ENCODE measurements around the gene FGD4. TPM values are rescaled to one million over a fixed set of nuclear protein-coding genes. Genes with fewer than 3 reads are reported as not detected.

Gene FGD4
- total RNA-seq, result 86.3 TPM

DNA sequence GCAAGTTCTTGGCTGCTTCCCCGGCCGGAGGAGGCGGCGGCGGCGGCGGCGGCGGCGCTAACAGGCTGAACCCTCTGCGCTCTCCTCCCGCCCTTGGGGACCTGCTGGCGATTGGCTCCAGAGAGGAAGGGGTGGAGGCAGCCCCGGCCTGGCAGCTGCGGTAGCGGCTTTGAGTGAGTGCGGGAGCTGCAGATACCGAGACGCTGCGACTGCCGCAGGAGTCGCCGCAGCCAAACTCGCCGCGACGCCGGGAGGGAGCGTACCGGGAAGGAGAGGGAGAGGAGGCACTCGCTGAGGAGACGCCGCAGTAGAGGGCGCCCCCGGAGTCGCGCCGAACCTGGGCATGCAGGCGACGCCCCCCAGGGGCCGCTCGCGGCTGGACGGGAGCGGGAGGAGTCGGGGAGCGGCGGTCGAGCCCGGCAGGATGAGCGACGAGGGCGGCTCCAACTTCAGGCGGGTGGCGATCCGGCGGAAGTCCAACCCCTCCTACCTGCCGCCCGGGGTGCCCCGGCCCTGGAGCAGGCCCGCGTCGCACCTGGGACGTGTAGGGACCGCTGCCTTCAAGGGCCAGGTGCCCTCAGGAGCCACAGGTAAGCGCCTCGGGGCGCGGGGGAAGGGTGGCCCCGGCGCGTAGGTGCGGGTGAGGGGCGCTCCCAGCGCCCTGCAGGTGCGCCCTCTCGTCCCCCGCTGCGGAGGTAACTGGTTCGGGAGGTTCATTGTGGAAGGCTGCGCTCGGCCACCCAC is at the start of gene FGD4:
Gene FGD4, plus strand, starts transcription at position 189 of the 744 bp plus-strand sequence.
- DNase-seq, result peak; percentile 79

DNA sequence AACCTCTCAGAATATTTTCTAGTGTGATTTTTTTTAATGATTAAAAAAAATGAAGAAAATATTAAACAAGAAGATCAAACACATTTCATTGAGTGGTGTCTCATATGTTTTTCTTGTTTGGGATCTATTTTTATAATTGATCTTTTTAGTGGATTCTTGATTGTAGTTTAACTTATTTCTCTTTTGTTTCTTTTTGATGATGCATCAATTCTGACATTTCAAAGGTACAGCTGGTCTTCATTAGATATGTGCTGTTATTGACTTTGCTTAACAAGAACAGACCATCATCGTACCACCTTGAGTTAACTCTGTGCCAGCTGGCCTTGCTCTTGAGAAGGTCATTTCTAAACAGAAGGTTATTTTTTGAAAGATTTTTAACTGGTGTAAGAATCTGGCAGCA is 45.8 kb upstream of the FGD4 start:
- no peak for DNase-seq

DNA sequence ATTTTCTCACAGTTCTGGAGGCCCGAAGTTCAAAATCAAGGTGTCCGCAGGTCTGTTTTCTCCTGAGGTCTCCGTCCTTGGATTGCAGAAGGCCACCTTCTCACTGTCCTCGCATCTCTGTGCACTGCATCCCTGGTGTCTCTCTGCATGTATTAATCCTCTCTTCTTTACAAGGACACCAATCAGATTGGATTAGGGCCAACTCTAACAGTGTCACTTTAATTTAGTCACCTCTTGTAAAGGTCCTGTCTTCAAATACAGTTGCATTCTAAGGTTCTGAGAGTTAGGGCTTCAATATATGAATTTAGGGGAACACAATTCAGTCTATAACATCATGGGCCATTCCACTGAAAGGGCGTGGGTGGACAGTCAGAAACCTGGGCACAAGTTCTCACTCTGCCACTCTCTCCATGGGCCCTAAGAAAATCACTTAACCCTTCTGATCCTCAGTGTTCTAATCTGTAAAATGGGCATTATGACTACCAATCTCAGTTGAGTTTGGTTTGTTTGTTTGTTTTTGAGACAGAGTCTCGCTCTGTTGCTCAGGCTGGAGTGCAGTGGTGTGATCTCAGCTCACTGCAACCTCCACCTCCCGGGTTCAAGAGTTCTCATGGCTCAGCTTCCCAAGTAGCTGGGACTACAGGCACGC is 41.6 kb upstream of the FGD4 start:
- DNase-seq, result no peak

DNA sequence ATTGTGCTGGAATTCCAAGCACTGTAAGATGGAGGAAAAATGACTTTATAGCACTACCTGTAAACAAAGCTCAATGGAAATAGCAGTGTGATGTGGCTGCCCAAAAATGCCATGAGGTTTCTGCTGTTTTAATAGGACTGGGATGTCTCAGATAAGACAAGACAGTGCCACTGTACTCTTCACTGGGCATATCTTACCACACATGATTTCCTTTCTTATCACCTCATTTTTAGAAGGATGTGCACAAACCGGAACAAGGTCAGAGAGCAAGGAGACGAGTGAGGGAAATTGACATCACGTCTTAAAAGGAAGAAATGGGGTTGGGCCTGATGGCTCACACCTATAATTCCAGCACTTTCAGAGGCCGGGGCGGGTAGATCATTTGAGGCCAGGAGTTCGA is 38.4 kb upstream of the FGD4 start:
- DNase-seq, result no peak

DNA sequence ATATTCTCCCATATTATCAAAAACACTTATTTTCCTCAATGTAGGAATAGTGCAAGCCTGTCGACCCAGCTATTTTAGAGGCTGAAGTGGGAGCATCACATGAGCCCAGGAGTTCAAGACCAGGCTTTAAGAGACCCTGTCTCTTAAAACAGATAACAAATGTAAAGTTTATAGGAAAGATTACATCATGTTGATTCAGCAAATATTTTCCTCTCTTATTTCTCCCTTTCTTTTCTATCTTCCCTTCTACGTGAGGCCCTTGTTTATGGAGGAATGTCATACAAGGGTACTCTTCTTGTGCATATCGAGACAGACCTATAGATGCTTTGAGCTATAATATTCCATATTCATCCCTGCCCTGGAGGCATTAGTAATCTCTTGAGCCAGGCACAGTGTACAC is 36.5 kb upstream of the FGD4 start:
- DNase-seq, result no peak

DNA sequence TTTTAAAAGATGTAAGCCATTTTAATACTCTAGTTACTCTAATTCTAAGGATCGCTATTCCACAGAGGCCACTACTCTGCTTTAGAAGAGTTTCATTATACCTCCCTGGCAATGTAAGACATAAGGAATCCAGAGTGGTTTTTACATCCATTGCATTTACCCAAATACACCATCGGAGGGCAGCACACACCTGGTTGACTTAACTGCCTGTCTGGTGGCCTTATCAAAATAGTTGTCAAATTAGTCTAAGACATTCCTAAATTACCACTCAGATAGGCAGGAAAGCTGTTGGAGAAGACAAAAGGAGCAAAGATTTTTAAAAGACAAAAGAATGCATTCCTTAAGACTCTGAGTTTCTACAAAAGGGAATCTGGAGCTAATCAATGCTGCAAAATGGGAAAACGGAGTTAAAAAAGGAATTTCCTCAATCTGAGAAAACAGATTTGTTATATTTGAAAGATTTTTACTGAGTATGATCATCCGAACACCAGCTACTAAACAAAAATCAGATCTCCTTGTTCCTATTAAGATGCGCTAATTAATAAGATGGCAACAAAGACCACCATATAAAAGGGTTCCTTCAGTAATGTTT is 33.8 kb upstream of the FGD4 start:
- peak; percentile 24 for DNase-seq

DNA sequence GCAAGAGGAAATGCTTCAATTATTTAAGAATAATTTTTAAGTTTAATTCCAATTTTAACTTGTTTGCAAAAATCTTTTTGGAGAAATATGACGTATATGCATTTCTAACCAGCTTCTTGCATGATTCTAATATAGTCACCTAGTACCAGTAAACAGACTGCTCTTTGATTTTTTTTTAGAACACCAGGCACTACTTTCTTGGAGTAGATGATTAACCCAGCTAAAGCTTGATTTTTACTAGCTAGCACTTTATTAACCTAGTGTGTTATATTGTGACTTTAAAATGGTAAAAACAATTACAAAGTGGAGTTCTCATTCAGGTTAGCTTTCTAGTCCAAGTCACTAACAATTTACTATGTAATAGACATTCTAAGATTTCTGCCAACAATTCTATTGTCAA is 32.6 kb upstream of the FGD4 start:
- DNase-seq, result no peak

DNA sequence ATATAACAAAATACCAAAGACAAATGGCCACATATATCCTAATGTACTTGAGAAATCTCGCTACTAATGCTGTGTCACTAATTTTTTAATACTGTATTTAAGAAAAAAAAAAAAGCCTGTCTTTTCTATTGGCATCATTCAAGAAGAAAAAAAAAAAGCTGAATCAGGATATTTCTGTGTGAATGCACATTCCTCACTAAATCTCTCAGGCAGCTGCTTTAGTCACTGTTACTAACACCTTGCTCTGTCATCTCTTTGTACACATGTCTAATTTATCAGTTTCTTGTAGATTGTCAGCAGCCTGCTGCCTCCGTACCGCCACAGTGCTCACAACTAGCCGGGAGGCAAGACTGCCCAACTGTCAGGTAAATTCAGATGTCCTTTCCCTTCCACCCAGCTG is 32.0 kb upstream of the FGD4 start:
- DNase-seq, result no peak

DNA sequence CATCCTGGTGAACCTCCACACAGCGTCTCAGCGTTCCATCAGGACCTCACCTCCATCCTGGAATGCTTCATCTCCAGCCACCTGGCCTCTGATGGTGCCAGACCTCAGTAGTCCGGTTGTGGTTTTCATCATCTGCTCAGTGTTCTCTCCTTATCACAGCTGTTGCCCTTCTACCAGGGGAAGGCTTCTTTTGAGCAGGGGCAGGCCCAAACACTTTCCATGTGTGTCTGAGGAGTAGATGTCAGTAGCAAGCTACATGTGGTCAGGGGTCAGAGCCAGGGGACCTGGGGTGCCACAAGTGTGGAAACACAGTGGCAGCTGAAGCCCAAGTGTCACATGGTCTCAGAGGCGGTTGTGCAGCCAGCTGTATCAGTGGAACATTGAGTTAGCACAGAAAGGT is 30.2 kb upstream of the FGD4 start:
- DNase-seq, result no peak

DNA sequence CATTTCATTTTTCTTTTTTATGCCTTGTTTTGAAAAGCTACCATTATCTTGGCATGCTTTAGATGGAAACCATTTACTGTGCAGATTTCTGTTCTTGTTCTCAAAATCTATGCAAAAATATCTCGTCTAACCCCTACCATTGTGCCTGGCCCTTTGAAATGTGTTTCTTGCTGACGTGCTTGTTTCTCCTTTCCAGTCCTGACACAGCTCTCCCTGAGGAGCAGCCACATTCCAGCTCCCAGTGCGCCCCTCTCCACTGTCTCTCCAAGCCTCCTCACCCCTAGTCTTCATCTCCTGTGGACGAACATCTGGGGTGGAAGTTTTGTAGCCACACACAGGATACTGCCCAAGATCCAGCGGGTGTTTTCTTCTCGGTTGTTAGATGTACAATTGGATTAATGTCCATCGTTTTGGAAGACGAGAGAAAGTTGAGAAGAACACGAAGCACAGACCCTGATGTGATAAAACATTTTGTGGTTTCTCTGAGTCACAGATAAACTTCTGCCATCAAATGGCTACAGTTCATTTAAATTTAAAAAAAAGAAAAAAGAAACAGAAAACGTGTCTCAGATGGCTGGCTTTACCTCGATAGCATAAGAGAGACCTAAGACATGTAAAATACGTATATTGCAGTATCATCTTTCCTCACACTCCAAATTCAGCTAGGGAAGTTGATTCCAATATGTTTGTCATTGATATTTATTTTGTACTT is 21.9 kb upstream of the FGD4 start:
- no peak for DNase-seq

DNA sequence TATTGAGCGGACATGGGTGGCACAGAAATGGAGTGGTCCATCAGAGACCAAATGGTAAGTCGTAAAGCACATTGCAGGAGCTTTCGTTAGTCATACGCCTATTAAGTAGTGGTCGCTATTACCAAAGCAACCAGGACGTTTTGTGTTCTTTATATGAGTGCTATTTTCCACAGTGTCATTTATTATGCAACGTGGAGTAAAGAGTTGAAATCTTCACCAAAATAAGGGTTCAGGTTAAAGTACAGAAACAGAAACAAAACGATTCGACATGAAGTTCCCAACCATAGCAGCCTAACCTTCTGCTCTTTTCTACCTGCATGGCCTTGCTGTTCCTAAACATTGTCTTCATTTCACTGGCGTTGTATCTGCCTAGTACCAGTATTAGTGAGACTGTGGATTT is 20.1 kb upstream of the FGD4 start:
- DNase-seq, result no peak

DNA sequence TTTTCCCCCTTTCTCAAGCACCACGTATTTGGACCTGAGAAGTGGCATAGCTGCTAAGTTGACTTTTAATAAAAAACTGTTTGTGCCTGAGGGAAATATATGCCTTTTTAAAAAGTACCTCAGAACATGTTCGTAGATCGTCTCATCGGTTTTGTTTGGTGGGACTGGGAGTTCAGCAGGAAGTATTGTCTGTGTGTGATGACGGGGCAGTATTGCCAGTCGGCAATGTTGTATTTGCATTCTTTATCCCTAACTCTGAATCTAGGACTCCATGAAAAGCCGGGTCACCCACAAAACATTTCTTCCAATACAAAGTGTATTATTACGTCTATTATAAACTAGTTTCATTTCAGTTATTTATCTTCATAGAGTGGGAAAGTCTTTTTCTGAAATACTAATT is 19.7 kb upstream of the FGD4 start:
- no peak for DNase-seq

DNA sequence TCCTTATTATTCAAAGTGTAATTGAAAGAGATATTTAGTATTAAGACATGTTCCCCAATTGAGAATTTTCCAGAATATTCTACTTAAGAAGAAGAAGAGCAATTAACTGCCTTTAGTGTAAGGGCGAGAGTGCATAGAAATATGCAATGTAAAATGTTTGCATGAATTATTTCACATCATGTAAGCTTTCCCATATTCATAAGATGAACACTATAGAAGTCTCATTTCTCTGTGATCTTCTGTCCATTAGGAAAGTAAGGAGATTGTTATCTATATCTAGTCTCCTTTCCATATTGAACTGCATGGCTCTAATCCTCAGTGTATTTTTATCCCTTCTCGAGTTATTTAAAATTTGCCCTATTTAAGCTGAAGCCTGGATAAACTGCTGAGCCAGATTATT is 17.1 kb upstream of the FGD4 start:
- DNase-seq, result no peak

DNA sequence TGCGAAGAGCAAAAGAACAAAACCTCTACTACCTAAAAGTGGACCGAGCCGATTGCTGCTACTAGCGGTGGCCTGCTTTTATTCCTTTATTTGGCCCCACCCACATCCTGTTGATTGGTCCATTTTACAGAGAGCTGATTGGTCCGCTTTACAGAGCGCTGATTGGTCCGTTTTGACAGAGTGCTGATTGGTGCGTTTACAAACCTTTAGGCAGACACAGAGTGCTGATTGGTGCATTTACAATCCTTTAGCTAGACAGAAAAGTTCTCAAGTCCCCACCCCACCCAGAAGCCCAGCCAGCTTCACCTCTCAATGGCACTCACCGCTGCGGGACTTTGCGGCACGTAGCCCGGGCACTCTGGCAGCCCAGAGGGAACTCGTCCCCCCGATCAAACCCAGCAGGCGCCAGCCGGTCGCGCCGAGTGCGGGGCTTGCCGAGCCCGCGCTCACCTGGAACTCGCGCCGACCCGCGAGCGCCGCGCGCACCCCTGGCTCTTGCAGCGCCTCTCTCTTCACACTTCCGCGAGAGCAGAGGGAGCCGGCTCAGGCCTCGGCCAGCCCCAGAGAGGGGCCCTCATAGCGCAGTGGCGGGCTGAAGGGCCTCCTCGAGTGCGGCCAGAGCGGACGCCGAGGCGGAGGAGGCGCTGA is 8.7 kb upstream of the FGD4 start:
- DNase-seq, result no peak

DNA sequence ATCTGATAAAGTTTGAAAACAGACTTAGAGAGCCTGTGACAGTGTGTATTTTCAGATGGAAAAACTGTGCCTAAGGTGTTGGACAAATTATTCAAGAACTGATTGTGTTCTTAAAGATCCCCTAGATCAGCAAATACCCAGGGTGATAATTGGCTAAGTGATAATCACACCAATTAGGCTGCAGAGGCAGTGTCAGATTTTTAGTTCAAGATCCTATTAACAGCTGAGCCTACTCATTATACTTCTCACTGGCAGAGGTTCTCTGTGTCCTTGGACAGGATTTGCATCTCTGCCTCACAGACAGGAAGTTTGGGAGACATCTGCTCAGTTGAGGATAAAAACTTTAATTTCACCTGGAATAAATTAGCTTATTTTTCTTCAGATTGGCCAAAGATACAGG is 4.3 kb upstream of the FGD4 start:
- DNase-seq, result no peak

DNA sequence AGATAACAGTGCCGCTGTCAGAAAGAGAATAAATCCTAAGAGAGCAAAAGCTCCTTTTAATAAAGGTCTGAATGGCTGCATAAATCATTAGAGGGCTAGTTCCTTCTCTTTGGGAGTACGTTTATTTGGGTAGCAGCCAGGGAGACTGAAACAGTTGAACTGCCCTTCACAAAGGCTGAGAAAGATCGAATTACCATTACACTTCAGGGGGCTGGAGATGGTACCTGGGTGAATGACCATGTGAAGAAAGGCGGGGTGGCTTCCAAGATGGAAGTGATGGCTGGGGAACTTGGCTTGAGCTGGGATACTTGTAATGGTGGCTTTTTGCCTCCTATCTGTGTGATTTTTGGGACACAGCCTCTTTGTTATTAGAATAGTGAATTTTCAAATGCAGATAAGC is 1.7 kb upstream of the FGD4 start:
- no peak for DNase-seq

DNA sequence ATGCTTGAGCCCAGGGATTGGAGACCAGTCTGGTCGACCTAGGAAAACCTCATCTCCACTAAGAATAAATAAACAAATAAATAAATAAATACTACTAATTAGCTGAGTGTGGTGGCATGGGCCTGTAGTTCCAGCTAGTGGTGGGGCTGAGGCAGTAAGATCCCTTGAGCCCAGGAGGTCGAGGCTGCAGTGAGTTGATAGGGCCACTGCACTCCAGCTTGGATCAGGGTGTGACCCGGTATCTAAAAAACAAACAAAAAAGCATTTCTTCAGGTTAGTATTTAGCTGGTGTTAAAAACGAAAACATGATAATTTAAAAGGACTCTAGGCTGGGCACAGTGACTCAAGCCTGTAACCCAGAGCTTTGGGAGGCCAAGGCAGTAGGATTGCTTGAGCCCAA is 1.2 kb upstream of the FGD4 start:
- no peak for DNase-seq

DNA sequence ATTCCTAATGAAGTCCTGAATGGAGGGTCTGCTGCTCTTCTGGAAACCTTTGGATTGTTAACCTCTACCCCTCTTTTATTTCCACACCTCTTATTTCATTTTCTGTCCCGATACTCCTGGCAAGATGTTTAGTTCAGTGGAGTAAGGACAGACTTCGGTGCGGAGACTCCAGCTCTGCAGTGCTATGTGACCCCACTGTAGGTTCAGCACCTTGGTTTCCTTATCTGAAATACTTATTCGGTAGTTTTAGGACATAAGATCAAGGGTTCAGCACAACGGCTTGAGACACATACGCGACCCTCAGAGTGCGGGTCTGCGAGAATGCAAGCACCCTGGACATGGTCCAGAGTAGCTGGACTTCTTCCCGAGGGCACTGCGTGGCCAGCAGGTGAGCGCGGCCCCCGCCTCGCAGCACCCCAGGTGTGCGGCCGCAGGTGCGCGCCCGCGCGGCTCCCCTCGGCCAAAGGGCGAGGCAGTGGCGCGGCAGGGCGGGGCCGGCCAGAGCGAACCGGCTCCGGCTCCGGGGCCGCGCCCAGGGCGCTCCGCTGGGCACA is 465 bp upstream of the FGD4 start:
- DNase-seq, result no peak

DNA sequence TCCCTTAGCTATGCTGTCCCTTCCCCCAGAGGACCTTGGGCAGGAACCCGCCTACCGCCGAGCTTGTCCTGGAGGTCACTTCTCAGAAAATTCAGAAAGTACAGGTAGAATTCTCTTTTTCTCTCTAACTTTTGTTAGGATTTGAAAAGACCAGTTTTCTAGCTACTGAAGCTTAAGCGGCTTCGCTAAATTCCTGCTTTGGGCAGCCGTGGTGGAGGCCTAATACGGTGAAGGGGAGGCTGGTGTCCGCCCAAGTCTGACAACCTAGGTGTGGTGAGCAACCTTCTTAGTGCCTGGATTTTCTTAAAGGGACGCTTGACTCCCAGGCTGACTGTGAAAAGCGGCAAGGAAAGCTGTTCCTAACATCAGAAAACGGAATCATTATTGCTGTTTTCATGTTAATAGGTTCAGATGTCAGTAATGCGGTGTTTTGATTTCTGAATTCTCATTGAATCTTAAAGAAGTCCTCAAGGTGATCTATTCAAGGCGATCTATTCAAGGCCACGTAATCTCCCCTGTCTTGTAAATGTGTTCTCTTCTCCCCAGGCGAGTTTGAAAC is 835 bp downstream of the FGD4 start:
- no peak for DNase-seq

DNA sequence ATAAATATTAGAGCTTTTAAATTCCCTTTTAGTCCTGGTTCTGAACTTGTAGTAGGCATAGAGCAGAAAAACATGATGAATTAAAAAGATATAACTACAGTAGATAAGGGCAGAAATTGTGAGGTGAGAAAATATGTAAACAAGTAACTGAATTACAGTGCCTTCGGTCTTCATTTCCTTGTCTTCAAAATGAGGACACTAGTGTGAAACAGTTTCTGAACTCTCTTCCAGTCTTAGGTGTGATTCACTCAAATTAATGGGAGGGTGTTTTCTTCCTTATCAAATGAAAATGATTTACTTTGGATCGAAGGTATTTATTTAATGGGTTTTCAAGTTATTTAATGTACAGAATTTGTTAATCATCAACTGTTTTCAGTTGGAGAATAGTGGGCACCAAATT is 1.5 kb downstream of the FGD4 start:
- no peak for DNase-seq

DNA sequence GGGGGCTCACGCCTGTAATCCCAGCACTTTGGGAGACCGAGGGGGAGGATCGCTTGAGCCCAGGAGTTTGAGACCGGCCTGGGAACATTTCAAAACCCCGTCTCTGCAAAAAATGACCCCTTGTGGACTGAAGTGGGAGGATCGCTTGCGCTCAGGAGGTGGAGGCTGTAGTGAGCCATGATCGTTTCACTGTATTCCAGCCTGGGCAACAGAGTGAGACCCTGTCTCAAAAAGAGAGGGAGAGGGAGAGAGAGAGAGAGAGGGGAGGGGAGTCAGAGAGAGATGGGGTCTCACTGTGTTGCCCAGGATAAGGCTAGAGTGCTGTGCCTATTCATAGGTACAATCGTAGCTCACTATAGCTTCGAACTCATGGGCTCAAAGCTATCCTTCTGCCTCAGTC is 2.8 kb downstream of the FGD4 start:
- no peak for DNase-seq

DNA sequence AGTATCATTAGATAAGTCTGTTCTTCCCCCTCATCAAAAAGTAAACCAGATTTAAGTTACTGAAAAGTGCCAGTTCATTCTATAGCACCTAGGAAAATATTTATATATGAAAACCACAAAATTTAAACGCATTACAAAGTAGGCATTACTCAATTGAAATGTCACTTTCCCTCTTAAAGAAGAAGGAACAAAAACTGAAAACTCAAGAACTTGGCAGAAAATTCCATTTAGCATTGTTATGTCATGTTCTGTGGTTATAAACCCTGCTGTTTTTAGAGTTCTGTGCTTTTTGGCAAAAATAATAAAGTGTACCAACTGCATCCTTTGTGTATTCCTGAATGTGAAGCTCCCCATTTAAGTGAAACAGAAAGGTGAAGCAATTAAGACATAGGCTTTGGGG is 3.6 kb downstream of the FGD4 start:
- DNase-seq, result no peak
